IMR-90 (cell line): ENCODE results near the gene MB21D2.

Experiments
- BHLHE40 ChIP-seq: fragments of 150-350 bp; IDR thresholded peaks from 2 replicates; pipeline ENCODE4 v1.6.1; 2016; ENCODE audit warnings: mild to moderate bottlenecking, low read depth, low read length
- CEBPB ChIP-seq: IDR thresholded peaks from 2 replicates; pipeline ENCODE4 v1.6.1; 2012; ENCODE audit warnings: low read depth, low read length, improper control_type of control experiment
- CHD1 ChIP-seq: IDR thresholded peaks from 2 replicates; pipeline ENCODE4 v1.6.1; 2012; ENCODE audit warnings: low read depth, low read length, improper control_type of control experiment
- CTCF ChIP-seq: conservative IDR thresholded peaks from 2 replicates; pipeline ENCODE4 v1.5.1; 2012; ENCODE audit warnings: mild to moderate bottlenecking, low read depth, low read length, improper control_type of control experiment
- MAFK ChIP-seq: IDR thresholded peaks from 2 replicates; pipeline ENCODE4 v1.6.1; 2012; ENCODE audit warnings: low read depth, low read length, improper control_type of control experiment
- MAZ ChIP-seq: IDR thresholded peaks from 2 replicates; pipeline ENCODE4 v1.6.1; 2012; ENCODE audit warnings: low read depth, mild to moderate bottlenecking, low read length, improper control_type of control experiment, moderate library complexity, borderline replicate concordance
- POLR2A ChIP-seq: IDR thresholded peaks from 2 replicates; pipeline ENCODE4 v1.6.1; 2012; ENCODE audit warnings: mild to moderate bottlenecking, low read depth, low read length
- RAD21 ChIP-seq: IDR thresholded peaks from 2 replicates; pipeline ENCODE4 v1.6.1; 2012; ENCODE audit warnings: low read length, improper control_type of control experiment
- RFX5 ChIP-seq: IDR thresholded peaks from 2 replicates; pipeline ENCODE4 v1.8.0; 2012; ENCODE audit warnings: low read depth, mild to moderate bottlenecking, low read length, moderate library complexity
- SMC3 ChIP-seq: fragments of 150-350 bp; IDR thresholded peaks from 2 replicates; pipeline ENCODE4 v1.6.1; 2016; ENCODE audit warnings: low read depth, mild to moderate bottlenecking, antibody characterized with exemption, low read length, moderate library complexity
- TF ChIP-seq, protein P1 (sequence below): fragments of 150-350 bp; IDR thresholded peaks from 2 replicates; pipeline ENCODE4 v1.6.1; 2016; ENCODE audit warnings: low read depth, mild to moderate bottlenecking, low read length, moderate library complexity, borderline replicate concordance
- TF ChIP-seq, protein P2 (sequence below): fragments of 150-350 bp; IDR thresholded peaks from 2 replicates; pipeline ENCODE4 v1.6.1; 2017; ENCODE audit warnings: mild to moderate bottlenecking, antibody characterized with exemption, low read length, low read depth

GRCh38 chr3:192812743-192813383 is 104.8 kb downstream of the MB21D2 start:
- TF ChIP-seq CEBPB (no peak), CTCF (peak; percentile 78), POLR2A (no peak), MAFK (no peak), RAD21 (peak; percentile 77), BHLHE40 (no peak), CHD1 (no peak), RFX5 (no peak), MAZ (no peak), SMC3 (peak; percentile 66)
- TF ChIP-seq, protein P1, sequence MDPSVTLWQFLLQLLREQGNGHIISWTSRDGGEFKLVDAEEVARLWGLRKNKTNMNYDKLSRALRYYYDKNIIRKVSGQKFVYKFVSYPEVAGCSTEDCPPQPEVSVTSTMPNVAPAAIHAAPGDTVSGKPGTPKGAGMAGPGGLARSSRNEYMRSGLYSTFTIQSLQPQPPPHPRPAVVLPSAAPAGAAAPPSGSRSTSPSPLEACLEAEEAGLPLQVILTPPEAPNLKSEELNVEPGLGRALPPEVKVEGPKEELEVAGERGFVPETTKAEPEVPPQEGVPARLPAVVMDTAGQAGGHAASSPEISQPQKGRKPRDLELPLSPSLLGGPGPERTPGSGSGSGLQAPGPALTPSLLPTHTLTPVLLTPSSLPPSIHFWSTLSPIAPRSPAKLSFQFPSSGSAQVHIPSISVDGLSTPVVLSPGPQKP = no peak
- TF ChIP-seq, protein P2, sequence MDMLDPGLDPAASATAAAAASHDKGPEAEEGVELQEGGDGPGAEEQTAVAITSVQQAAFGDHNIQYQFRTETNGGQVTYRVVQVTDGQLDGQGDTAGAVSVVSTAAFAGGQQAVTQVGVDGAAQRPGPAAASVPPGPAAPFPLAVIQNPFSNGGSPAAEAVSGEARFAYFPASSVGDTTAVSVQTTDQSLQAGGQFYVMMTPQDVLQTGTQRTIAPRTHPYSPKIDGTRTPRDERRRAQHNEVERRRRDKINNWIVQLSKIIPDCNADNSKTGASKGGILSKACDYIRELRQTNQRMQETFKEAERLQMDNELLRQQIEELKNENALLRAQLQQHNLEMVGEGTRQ = no peak
